HG03432 (cell line): Measurements from ENCODE around the gene SQSTM1.
A peak's percentile ranks its signal among the peaks of the same experiment; 100 is the strongest.

ENCODE experiments used
- ATAC-seq: cut with Tn5 transposase; IDR thresholded peaks from one replicate; pipeline ENCODE4 v1.9.1; 2021; ENCODE audit warnings: mild to moderate bottlenecking, moderate library complexity; ENCODE audit not compliant: unreplicated experiment

The SQSTM1 gene

DNA sequence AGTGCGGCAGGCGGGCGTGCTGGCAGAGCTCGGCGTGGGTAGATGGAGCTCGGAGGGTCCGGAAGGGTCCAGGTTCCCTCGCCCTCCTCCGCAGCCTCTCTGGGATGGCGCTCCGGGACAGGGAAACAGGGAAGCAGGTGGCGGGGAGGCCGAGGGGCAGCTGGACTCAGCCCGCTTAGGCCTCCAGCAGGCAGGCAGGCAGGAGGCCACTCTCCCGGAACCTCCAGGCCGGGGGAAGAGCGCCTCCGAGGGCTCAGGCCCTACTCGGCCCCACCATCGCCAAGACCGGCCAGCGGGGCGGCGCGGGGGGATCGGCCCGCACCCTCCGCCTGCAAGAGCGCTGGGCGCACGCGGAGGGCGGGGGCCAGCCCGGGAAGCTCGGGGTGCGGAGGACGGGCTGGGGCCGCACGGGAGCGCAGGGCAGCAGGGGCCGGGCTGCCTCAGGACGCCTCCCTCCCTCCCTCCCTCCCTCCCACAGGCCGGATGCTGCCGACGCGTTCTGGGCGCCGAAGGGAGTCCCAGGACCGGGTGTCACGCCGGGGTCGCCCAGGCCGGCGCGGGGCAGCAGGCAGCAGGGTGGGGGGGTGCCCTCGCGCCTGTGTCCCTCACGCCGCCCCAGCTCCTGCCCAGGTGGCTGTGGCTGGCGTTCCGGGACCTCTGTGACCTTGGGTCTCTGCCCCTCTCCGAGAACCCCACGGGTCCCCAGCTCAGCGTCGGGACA is 15.0 kb upstream of the SQSTM1 start:
- peak; percentile 23 for ATAC-seq

DNA sequence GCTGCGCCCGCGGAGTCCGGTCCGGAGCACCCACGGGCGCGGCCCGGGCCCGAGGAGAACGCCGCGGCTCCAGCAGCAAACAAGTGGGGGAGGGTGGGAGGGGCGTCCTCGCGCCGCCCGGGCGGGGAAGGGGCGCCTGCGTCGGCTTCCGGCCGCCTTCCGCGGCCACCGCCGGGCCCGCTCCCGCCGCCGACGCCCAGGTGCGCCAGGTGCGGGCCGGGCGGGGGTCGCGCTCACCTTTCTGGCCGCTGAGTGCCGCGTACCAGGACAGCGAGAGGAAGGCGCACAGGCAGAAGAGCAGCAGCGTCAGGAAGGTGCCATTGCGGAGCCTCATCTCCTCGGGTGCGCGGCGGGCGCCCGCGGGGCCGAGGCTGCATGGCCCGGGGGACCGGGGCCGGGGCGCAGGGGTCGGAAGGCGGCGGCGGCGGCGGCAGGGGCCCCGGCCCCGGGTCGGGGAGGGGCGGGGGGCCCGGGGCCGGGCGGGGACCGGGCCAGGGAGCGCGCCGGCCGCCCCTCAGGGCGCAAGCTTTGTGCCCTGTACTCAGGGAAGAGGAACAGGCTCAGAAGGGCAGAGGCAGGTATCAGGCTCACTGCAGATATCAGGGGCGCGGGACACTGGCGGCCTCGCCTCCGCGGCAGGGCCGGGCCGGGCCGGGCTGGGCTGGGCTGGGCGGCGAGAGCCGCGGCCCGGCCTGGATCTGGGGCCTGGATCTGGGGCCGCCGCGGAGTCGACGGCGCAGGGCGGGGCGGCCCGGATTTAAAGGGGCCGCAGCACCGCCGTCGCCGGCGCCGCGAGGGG is 14.3 kb upstream of the SQSTM1 start, which contains the start of gene MGAT4B:
Gene MGAT4B, minus strand, starts transcription at position 617 of the 799 bp plus-strand sequence. Its CDS starts 283 bp downstream, at position 334.
- peak; percentile 72 for ATAC-seq

DNA sequence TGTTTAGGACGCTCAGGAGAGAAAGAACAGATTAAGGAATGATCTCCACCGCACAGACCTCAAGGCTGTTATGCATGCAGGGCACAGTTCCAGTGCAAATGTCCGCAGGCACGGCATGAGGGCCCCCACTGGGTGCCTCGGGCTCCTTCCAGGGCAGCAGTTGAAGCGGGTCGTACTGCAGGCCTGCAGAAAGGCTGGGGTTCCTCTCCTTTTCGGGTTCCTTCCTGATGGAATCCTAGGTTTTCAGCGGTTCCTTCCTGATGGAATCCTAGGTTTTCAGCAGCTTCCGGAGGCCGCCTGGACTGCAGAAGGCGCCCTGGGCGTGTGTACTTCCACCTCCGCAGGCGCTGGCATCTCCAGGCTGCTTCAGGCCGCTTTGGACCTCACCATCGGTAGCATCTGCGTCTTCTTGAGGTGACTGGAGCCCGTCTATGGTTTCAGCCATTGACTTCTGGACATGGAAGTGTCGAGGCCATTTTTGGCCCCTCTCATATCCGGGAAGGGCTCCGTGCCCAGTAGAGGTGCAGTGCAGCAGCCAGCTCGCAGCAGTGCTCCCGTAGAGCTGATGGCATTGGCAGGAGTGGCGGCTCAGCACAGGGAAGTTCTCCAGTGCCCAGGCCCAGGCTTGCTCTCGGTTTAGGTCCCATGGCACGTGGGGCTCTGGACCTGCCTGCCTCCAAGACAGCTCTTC is 8.4 kb upstream of the SQSTM1 start:
- ATAC-seq: no peak

DNA sequence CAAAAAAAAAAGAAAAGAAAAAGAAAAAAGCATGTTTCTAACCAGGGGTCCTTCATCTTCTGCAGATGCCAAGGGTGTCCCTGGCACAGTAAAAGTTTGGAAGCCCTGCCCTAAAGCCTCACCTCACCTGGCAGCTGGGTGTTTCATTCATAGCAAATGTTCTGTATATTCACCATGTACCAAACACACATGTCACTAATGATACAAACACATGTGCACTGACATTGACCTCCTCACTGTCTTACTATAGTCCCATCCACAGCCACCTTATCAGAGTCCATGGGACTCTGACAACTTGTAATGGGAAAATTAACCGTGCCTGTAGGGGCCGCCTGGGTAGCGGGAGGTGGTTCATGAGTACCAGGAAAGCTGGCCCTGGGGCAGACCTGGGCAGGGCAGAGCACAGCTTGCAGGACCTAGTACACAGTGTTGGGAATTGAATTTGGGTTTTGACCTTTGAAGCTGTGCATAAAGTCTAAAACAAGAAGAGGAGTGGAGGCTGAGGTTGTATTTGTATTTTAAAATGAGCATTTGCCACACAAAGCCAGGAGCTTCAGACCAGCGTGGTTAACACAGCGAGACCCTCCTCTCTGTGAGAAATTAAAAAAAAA is 7.6 kb upstream of the SQSTM1 start:
- ATAC-seq: no peak

DNA sequence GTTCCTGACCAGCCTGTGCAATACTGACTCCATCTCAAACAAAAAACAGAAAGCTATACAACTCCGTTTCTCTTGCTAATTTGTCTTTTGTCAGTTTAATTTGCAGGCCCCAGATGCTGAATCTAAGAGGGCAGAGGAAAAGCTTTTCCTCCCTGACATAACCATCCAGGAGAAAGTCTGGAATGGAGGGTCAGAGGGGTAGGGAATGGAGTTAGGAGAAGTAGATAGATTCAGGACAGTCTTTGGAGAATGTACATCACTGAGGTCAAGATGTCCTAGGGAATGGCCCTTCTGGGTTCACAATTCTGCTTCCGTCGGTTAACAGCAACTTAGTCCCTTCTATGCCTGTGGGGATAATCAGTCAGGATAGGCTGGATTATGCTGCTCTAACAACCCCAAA is 6.6 kb upstream of the SQSTM1 start:
- ATAC-seq: no peak

DNA sequence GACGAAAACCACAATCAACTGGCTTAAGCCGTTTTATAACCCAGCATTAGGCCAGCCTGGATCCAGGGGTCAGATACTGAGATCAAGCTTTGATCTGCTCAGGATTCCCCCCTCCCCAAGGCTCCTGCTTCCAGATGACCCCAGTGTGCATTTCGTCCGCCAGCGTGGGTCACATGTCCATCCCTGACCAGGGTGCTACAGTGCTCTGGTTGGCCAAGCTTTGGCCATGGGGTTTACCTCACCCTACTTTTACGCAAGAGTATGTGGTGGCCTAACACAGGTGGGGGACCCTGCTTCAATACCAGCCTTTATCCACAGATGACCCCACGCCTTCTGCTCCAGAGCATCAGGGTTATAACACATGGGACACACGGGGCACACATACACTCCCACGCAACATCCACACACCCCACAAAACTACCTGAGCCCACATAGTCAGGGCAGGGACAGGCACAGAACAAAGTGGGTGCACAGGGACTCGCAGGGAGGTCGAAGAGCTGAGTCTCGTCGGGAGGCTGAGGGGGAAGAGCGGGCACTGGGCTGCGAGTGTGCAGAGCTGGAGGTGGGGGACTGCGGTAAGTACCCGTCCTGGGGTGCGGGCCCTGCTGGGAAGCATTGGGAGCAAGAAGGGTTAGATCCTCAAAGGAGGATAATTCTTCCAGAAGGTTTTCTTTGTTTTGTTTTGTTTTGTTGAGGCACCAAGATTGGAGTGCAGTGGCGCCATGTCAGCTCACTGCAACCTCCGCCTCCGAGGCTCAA is 5.0 kb upstream of the SQSTM1 start:
- ATAC-seq: no peak

DNA sequence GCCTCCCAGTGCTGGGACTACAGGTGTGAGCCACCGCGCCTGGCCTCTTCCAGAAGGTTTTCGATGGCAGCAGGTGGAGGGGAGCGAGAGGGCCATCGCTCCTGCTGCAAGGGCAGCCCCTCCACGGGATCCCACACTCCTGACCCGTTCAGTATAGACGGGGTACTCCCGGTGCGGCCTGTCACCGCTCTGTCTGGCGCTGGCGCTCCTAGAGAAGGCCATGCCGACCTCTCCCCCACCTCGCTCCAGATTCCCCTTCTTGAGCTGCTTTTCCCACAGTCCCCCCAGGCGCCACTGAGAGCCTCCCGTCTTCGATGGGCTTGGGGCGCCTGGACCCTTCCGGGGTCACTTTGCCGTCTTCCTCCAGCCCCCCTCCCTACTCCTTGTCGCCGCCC is 4.3 kb upstream of the SQSTM1 start:
- no peak for ATAC-seq

DNA sequence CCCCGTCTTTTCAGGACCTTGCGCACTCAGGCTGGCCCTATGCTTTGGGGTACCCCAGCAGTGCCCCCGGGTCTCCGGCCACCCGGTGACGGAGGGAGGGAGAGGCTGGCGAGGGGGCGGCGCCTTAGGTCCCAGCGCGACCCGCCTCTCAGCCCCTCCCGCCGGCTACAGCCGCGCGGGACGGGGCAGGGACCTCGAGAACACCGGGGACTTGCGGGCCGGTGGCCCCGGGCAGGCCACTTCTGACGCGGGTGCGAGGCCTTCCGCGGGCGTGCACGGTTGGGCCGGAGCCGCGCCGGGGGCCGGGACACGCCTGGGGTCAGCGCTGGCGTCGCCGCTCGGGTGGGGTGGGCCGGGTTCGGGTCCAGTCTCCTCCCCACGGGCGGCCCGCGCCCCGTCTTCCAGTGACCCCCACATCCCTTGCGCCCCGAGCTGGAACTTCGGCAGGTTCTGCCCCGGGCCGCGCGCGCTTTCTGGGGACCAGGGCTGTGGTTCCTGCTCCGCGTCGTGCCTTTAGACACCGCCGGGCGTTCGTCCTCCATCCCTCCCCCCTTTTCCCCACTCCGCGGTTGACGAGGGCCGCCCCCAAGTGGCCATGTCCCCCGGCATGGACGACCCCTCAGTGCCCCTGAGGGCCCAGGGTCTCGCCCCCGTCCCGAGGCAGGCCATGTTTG is 3.8 kb upstream of the SQSTM1 start:
- no peak for ATAC-seq

DNA sequence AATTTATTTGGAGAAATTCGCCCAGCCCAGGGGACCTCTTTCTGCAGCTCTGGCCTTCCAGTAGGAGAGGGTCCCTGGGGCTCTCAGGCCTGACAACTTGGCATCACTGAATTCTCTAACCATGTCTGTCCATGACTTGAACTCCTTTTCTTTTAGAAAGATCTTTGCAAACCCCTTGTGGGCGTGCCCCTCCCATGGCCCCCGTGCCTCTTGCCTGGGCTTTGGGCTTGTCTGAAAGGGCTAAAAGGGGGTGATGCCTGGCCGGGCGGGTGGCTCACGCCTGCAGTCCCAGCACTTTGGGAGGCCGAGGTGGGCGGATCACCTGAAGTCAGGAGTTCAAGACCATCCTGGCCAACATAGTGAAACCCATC is 3.2 kb upstream of the SQSTM1 start:
- no peak for ATAC-seq

DNA sequence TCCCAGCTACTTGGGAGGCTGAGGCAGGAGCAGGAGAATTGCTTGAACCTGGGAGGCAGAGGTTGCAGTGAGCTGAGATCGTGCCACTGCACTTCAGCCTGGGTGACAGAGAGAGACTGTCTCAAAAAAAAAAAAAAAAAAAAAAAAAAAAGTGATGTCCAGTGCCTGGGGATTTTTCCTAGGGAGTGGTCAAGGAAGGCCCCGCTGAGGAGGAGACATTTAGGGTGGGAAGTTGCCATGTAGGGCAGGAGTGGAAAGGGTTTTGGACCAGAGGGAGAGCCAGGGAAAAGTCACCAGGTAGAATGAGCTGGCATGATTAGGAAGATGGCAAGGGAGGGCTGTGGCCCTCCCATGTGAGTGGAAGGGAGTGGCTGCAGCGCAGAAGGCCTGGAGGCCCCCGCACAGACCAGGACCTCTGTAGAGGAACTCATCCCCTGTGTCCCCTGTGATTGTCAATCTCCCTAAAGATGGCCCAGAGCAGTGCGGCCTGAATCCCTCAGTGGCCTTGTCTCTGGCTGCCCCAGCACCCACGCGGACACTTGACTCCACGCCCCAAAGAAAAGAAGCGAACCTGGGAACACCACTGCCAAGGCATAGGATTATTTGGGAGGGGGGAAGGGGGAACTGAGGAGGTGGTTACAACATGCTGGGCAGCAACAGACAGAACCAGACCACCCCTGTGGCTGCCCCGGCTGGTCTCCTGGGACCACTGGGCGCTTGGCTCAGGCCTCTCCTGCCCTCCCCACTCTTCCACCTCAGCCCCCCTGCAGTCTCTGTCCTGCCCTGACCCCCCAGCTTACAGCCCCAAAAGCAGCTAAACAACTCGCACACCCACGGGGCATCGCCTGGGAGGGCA is 2.6 kb upstream of the SQSTM1 start:
- no peak for ATAC-seq

DNA sequence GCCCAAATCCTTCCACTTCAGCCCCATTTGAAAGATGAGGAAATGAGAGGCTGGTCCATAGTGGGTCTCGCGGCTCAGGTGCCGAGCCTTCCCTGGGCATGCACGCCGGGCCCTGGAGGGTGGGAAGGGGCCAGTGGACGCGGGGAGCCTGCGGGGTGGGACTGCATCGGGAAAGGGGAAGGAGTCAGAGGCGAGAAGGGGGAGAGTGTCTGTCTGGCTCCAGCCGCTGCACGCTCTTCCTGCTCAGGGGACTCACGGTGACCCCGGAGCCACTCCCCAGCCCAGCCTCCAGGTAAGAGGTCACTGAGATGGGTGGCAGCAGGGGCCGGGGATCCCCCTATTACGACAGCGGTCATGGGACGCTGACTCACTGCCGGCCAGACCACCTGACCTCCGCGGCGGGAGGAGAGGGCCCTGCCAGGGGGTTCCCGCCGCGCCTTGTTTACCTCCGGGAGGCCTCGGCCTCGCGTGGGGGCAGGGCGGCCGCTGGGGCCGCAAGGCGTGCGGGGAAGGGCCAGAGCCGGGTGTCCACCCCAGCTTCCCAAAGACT is 1.9 kb upstream of the SQSTM1 start:
- ATAC-seq: peak; percentile 70

DNA sequence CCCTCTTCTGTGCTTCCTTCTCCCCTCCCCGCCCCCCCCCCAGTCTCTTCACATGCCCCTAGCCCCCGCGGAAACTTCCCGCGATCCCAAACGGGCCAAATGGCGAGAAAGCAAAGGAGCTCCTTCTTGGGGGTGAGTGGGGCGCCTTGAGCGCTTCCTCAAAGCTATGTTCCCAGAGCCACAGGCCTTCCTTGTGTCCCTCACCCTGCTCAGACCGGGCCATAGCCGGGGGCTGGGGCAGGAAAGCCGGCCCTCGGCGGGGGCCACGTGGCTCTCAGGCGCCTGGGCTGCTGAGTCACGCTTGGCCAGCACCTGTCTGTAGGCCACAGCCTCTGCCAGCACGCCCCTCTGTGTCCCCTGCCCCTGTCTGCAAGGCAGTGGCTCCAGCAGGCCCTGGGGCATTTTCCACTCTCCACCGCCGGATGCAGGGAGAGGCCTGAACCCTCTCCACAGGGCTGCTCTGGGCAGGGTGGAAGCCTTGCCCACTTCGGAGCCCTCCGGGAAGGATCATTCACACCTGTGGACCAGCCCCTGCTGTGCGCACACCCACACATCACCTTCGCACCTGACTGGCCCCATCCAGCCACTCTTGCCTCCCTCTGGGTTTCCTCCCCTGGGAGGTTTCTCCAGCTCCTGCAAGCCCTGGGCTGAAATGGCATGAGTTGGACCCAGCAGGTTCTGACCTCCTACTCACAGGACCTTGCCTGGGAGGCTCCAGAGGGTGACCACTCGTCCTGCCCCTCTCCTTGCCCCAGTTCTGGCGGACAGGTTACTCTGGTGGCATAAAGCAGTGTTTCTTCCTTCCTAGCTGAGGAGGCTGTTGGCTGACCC is 1.2 kb upstream of the SQSTM1 start:
- peak; percentile 23 for ATAC-seq

DNA sequence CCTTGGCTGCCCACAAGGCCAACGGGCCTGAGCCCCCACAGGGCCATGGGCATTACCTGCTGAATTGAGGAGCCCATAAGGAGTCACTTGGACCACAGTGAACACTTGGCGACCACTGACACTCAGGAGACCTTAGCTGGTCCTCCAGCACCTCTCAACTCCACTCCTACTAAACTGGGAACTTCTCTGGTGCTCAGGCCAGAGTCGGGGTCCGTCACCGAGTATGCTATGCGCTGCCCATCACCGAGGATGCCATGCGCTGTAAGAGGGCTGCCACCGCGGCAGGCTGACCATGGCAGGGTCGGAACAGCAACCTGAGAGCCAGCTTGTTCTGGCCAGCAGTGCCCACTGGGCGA is 600 bp upstream of the SQSTM1 start:
- ATAC-seq: no peak

DNA sequence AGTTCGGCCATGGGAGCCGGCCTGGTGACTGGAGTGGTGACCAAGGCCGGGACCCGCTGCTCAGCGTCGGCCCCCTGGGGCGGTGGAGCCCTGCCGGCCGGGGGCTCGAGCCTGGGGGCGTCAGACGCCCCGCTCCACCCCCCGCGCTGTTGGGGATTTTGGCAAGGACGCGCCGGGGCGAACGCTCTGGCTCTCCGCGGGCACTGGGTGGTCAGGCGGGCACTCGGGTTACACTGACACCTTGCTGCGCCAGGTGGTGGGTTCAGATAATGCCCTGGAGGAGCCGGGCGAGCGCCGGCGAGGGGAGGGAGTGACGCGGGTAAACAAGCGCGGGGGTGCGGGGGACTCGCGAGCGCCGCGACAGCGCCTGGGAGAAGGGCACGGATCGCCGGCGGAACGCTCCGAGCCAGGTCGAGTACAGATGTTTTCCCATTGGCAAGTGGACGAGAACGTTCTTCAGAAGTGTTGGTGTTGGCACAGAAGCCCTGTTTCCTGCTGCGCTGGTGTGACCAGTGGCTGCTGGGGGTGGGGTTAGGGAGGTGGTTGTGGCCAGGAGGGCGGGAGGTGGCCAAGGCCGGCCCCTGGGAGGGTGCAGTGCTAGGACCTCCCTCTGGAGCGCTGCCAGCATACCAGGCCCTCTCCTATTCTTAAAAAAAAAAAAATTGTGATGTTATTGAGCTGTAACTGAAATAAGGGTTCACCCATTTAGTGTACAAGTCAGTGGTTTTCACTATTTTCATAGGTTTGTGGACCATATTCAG is 773 bp downstream of the SQSTM1 start:
- ATAC-seq: peak; percentile 45

DNA sequence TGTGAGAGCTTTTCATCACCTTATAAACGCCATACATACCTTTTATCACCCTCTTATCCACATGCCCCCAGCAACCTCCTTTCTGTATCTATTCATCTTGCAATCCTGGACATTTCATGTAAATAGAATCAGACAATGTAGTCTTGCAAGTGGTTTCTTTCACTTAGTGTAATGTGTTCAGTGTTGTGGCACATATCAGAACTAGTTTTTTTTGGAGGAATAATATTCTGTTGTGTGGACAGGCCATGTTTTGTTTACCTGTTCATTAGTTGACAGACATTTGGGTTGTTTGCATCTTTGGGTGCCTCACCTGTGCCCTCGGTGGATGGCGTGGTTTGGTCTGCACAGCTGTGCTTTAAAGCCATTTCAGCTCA is 1.3 kb downstream of the SQSTM1 start:
- ATAC-seq: no peak

DNA sequence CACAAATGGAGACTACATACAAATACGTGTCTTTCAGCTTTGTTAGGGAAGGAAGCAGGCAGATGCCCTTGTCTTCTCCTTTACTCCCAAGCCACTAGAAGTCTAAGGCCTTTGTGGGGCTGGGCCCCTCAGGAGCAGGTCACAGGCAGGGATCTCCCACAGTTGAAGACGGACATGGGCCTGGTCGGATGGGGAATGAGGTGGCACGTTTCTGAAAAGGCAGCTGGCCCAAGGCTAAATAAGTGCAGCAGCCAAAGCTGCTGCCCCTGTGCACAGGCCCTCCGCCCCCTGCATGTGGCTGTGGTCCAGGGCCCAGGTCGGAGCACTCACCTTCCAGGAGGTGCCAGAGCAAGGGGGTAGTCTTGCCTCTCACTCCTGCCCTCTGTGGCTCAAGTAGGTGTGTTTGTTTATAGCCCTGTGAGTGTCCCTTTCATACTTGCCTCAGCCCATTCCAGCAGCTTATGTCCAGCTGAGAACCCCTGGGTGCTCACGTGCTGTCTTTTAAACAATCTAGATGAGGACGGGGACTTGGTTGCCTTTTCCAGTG is 1.8 kb downstream of the SQSTM1 start:
- no peak for ATAC-seq
